Amygdala (tissue), 56 donors: ENCODE results near the gene BEND2.

Source experiments
- DNase-seq, 56 donors: peaks; one replicate each; lab custom pipeline; 2025; lab: John Stamatoyannopoulos, UW

The BEND2 gene

GRCh38 chrX:18146954-18147353 is 73.7 kb downstream of the BEND2 start:
- DNase-seq = no peak

- DNase-seq = no peak
Observed at GRCh38 chrX:18146009-18146408, 74.7 kb downstream of the BEND2 start.

- no peak for DNase-seq
Observed at GRCh38 chrX:18136816-18137215, 83.9 kb downstream of the BEND2 start.

- DNase-seq = no peak
Observed at GRCh38 chrX:18133605-18134004, 87.1 kb downstream of the BEND2 start.

- DNase-seq = no peak
Observed at GRCh38 chrX:18129690-18130089, 91.0 kb downstream of the BEND2 start.

- DNase-seq = no peak
Observed at GRCh38 chrX:18126971-18127370, 93.7 kb downstream of the BEND2 start.

- DNase-seq = no peak
Observed at GRCh38 chrX:18119856-18120255, 100.8 kb downstream of the BEND2 start.
